ENCODE data around the gene HTT. TPM values are rescaled to one million over a fixed set of nuclear protein-coding genes. Genes with fewer than 3 reads are reported as not detected.

HTT gene
- total and polyA plus RNA-seq, 12 donors: 16.1 to 77.1 (median 47.1) TPM

DNA sequence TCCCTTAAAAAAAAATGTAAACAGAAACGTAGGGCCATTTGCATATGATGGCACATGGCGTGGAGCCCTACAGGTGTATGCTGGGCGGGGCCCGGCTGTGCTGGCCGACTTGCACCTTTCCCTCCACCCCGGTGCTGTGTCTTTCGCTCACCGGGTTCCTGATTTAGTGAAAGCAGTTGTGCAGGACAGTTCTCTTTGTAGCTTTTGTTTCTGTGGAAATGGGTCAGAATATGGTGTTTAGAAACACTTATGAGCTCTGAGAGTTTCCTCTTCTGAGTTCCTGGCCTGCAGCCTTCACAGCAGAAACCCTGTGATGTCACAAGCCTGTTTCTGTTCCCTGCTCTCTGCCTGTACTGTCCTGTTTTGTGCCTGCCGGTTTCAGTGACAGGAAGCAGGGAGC is 152.0 kb downstream of the HTT start:
- H3K4me1 ChIP-seq (replicated peaks in 1 of 2): peaks cover 0 to 17% of the 10 kb centered on the region in 2 donors
- DNase-seq: peak in 6 of 7 donors; percentile 40 to 81 (median 52)
- H3K27me3 ChIP-seq: no peaks in the 10 kb centered on the region
- H3K4me3 ChIP-seq: no peak overlapping the region
- peaks cover 0 to 70% of the 10 kb centered on the region in 2 donors for H3K36me3 ChIP-seq (replicated peaks in 1 of 2)
- intact Hi-C loops (cut with DNase I): no loop called here
- peak overlapping the region in 3 of 5 donors; percentile 33 to 88 (median 71) for H3K27ac ChIP-seq
- no peaks in the 10 kb centered on the region for H3K9me3 ChIP-seq (replicated peaks in 1 of 3)
- no peak for TF ChIP-seq CTCF (IDR thresholded peaks at IDR 0.05)
- TF ChIP-seq POLR2A (IDR thresholded peaks at IDR 0.05): no peak
- 69 to 87% (median 75%) methylated on average over 9 of the region's 9 CpGs for WGBS, 4 donors

GRCh38 chr4:3226944-3227343 is 152.5 kb downstream of the HTT start:
- no peak for DNase-seq
- Histone ChIP-seq H3K27ac (peak overlapping the region in 2 of 5 donors; percentile 71 to 88), H3K36me3 (replicated peaks in 1 of 2) (peaks cover 0 to 66% of the 10 kb centered on the region in 2 donors), H3K9me3 (replicated peaks in 1 of 3) (no peaks in the 10 kb centered on the region), H3K4me1 (replicated peaks in 1 of 2) (peaks cover 0 to 19% of the 10 kb centered on the region in 2 donors), H3K27me3 (no peaks in the 10 kb centered on the region), H3K4me3 (no peak overlapping the region)
- 61 to 85% (median 73%) methylated on average over 2 to 6 of the region's 6 CpGs for WGBS, 4 donors
- TF ChIP-seq POLR2A (IDR thresholded peaks at IDR 0.05) (no peak), CTCF (IDR thresholded peaks at IDR 0.05) (no peak)
- intact Hi-C loops (cut with DNase I): no loop called here

DNA sequence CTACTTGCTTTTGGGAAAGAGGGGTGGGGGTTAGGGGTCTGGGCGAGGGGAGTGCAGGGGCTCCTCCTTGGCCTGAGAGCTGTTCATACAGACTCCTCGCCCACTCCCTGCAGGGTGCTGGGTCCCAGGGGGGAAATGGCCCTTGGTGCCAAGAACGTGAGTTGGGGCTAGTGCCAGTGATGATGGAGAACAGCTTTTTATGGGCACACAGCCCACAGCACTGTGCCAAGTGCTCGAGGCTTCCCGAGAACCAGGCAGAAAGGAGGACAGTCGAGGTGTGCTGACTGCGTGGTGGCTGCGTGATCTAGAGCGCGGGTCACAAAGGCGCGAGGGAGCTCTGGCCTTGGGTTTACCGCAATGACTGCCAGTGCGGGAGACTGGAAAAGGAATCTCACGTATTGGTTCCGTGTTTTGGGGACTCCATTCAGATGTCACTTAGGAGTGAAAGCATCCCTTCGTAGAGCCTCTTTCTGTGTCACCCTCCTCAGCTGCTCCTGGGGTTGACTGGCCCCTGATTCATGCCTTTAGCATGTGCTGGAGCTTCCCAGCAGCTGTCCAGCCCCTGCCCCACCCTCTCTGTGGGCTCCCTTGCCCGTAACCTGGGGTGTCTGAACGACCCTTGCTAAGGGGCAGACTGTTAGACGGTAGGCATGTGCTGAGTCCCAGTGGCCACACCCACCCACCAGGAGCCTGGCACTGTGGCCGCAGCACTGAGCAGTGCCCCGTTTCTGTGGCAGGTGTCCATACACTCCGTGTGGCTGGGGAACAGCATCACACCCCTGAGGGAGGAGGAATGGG is 153.6 kb downstream of the HTT start:
- H3K27me3 ChIP-seq: no peaks in the 10 kb centered on the region
- peak in 3 of 7 donors; percentile 24 to 49 (median 37) for DNase-seq

DNA sequence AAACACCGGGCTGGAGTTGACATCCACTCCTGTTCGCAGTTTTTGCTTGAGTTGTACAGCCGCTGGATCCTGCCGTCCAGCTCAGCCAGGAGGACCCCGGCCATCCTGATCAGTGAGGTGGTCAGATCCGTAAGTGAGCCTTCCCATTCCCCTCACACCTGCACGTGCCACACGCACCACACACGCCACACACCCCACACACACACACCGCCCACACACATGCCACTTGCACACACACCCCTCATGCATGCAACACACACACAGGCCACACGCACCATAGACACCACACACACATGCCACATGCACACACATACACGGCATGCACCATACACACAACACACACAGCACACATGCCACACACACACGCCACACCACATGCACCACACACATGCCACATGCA is 154.4 kb downstream of the HTT start:
- 89 to 98% (median 96%) methylated on average over 13 of the region's 13 CpGs for WGBS, 4 donors
- no peak for DNase-seq
- TF ChIP-seq CTCF (IDR thresholded peaks at IDR 0.05) (no peak), POLR2A (IDR thresholded peaks at IDR 0.05) (no peak)
- Histone ChIP-seq H3K36me3 (replicated peaks in 1 of 2) (peaks cover 0 to 61% of the 10 kb centered on the region in 2 donors), H3K27me3 (no peaks in the 10 kb centered on the region), H3K27ac (no peak overlapping the region), H3K4me1 (replicated peaks in 1 of 2) (peaks cover 0 to 19% of the 10 kb centered on the region in 2 donors), H3K9me3 (replicated peaks in 1 of 3) (no peaks in the 10 kb centered on the region), H3K4me3 (no peak overlapping the region)
- intact Hi-C loops (cut with DNase I): no loop called here

More for the DNA sequence above, 153.6 kb downstream of the HTT start:
- Histone ChIP-seq H3K4me1 (replicated peaks in 1 of 2) (peaks cover 0 to 19% of the 10 kb centered on the region in 2 donors), H3K36me3 (replicated peaks in 1 of 2) (peaks cover 0 to 61% of the 10 kb centered on the region in 2 donors), H3K27ac (no peak overlapping the region), H3K4me3 (no peak overlapping the region), H3K9me3 (replicated peaks in 1 of 3) (no peaks in the 10 kb centered on the region)
- intact Hi-C loops (cut with DNase I): no loop called here
- TF ChIP-seq CTCF (IDR thresholded peaks at IDR 0.05): no peak
- TF ChIP-seq POLR2A (IDR thresholded peaks at IDR 0.05): no peak
- WGBS, 4 donors: 79 to 86% (median 85%) methylated on average over 21 to 23 of the region's 23 CpGs

Data from adrenal gland (tissue), 12 donors.